GM23338 (cell line): ENCODE results near the gene CASQ1. TPM values are rescaled to one million over a fixed set of nuclear protein-coding genes. Genes with fewer than 3 reads are reported as not detected.

Experiments used
- ATAC-seq: fragments of 200-7000 bp; cut with Tn5 transposase; 3 replicates; pipeline ENCODE4 v1.9.1; 2020
- DNase-seq: peaks from one replicate; pipeline ENCODE4 v3.0.0-alpha.2; 2015; ENCODE audit warnings: low spot score
- H2AFZ ChIP-seq: fragments of 200-600 bp; sonication (generic); 2 replicates; pipeline ENCODE4 v1.8.0; 2016; ENCODE audit warnings: antibody characterized with exemption, mild to moderate bottlenecking, moderate library complexity
- H3F3A ChIP-seq: fragments of 200-600 bp; sonication (generic); replicated peaks from 2 replicates; pipeline ENCODE4 v1.8.0; 2017; ENCODE audit warnings: antibody characterized with exemption, mixed run types, low read depth
- H3K27ac ChIP-seq: fragments of 200-600 bp; sonication (generic); 2 replicates; pipeline ENCODE4 v1.6.1; 2016; ENCODE audit warnings: low read depth
- H3K27me3 ChIP-seq: fragments of 200-600 bp; sonication (generic); 2 replicates; pipeline ENCODE4 v1.8.0; 2016; ENCODE audit warnings: mild to moderate bottlenecking, mixed run types, moderate library complexity; ENCODE audit not compliant: insufficient read depth
- H3K36me3 ChIP-seq: fragments of 200-600 bp; sonication (generic); 2 replicates; pipeline ENCODE4 v1.8.0; 2016; ENCODE audit warnings: mild to moderate bottlenecking; ENCODE audit not compliant: insufficient read depth
- H3K4me1 ChIP-seq: fragments of 200-600 bp; sonication (generic); 2 replicates; pipeline ENCODE4 v1.8.0; 2016; ENCODE audit warnings: mild to moderate bottlenecking, moderate library complexity; ENCODE audit not compliant: insufficient read depth
- H3K4me2 ChIP-seq: fragments of 200-600 bp; sonication (generic); 2 replicates; pipeline ENCODE4 v1.7.1; 2017; ENCODE audit warnings: mixed run types
- H3K4me3 ChIP-seq: fragments of 200-600 bp; sonication (generic); 2 replicates; pipeline ENCODE4 v1.6.1; 2016; ENCODE audit warnings: mixed run types
- H3K79me2 ChIP-seq: fragments of 200-600 bp; sonication (generic); replicated peaks from 2 replicates; pipeline ENCODE4 v1.8.0; 2017; ENCODE audit warnings: mild to moderate bottlenecking; ENCODE audit not compliant: insufficient read depth
- H3K9me2 ChIP-seq: fragments of 200-600 bp; sonication (generic); 2 replicates; pipeline ENCODE4 v1.8.0; 2017; ENCODE audit not compliant: insufficient read depth
- H4K20me1 ChIP-seq: fragments of 200-600 bp; sonication (generic); replicated peaks from 2 replicates; pipeline ENCODE4 v1.8.0; 2017; ENCODE audit warnings: mild to moderate bottlenecking; ENCODE audit not compliant: insufficient read depth
- H3K27ac Mint-ChIP-seq: 2 replicates; pipeline ENCODE4 v1.8.0; 2020; ENCODE audit warnings: inconsistent platforms, mild to moderate bottlenecking, moderate library complexity, mixed read lengths
- H3K27me3 Mint-ChIP-seq: 3 replicates; pipeline ENCODE4 v1.8.0; 2022; ENCODE audit warnings: low read depth, mild to moderate bottlenecking, moderate library complexity, mixed read lengths, inconsistent platforms; ENCODE audit not compliant: insufficient read depth, poor library complexity
- H3K36me3 Mint-ChIP-seq: 3 replicates; pipeline ENCODE4 v1.8.0; 2021; ENCODE audit warnings: low read depth, mild to moderate bottlenecking, inconsistent platforms, moderate library complexity, mixed read lengths
- H3K4me1 Mint-ChIP-seq: 3 replicates; pipeline ENCODE4 v1.8.0; 2020; ENCODE audit warnings: mild to moderate bottlenecking, inconsistent platforms, mixed read lengths
- H3K4me3 Mint-ChIP-seq: 3 replicates; pipeline ENCODE4 v1.8.0; 2021; ENCODE audit warnings: moderate library complexity, mild to moderate bottlenecking, inconsistent platforms, mixed read lengths
- H3K9me3 Mint-ChIP-seq: 3 replicates; pipeline ENCODE4 v1.8.0; 2020; ENCODE audit warnings: moderate library complexity, mild to moderate bottlenecking, inconsistent platforms, mixed read lengths
- CREB1 ChIP-seq: fragments of 250-450 bp; sonication (Bioruptor Pico); IDR thresholded peaks from 2 replicates; pipeline ENCODE4 v1.5.0; 2020; ENCODE audit warnings: low read depth, mild to moderate bottlenecking, moderate library complexity
- EZH2 ChIP-seq: fragments of 200-600 bp; sonication (generic); IDR thresholded peaks from one replicate; pipeline ENCODE4 v1.8.0; 2017; ENCODE audit warnings: antibody characterized with exemption, mild to moderate bottlenecking, low read depth; ENCODE audit not compliant: unreplicated experiment
- EZH2phosphoT487 ChIP-seq: fragments of 200-600 bp; sonication (generic); IDR thresholded peaks from one replicate; pipeline ENCODE4 v1.8.1; 2018; ENCODE audit warnings: antibody characterized with exemption; ENCODE audit not compliant: unreplicated experiment
- JUNB ChIP-seq: IDR thresholded peaks from one replicate; pipeline ENCODE4 v1.6.1; 2016; ENCODE audit warnings: antibody characterized with exemption; ENCODE audit not compliant: unreplicated experiment
- NANOG ChIP-seq: IDR thresholded peaks from 2 replicates; pipeline ENCODE4 v1.6.1; 2016; ENCODE audit warnings: antibody characterized with exemption, borderline replicate concordance
- POLR2AphosphoS5 ChIP-seq: IDR thresholded peaks from 2 replicates; pipeline ENCODE4 v1.6.1; 2016; ENCODE audit warnings: antibody characterized with exemption, low read depth
- STAT1 ChIP-seq: IDR thresholded peaks from one replicate; pipeline ENCODE4 v1.6.1; 2016; ENCODE audit warnings: antibody characterized with exemption; ENCODE audit not compliant: unreplicated experiment
- ZNF114 ChIP-seq: fragments of 250-450 bp; sonication (Bioruptor Pico); IDR thresholded peaks from 2 replicates; pipeline ENCODE4 v1.5.0; 2020; ENCODE audit warnings: mild to moderate bottlenecking, moderate library complexity
- ZNF331 ChIP-seq: fragments of 250-450 bp; sonication (Bioruptor Pico); IDR thresholded peaks from 2 replicates; pipeline ENCODE4 v1.5.0; 2020; ENCODE audit warnings: low read depth, mild to moderate bottlenecking, moderate library complexity
- polyA plus RNA-seq: library from polyadenylated mRNA; unstranded; fragments of >200 nt; fragmentation: Nextera tagmentation; extraction: Ambion mirVana; gene quantifications from 2 replicates; pipeline ENCODE4 v1.2.1, GENCODE V29; 2016
- total RNA-seq: library from RNA; depleted of rRNA; stranded (reverse); fragments of >200 nt; shearing (Covaris generic); gene quantifications from 2 replicates; pipeline ENCODE4 v1.2.3, GENCODE V29; 2014
- TF ChIP-seq, protein P1 (sequence below): IDR thresholded peaks from one replicate; pipeline ENCODE4 v1.6.1; 2018; ENCODE audit warnings: antibody characterized with exemption; ENCODE audit not compliant: unreplicated experiment
- TF ChIP-seq, protein P2 (sequence below): fragments of 250-450 bp; sonication (Bioruptor Pico); IDR thresholded peaks from 2 replicates; pipeline ENCODE4 v1.5.0; 2020; ENCODE audit warnings: mild to moderate bottlenecking, moderate library complexity
- TF ChIP-seq, protein P3 (sequence below), 2 experiments: fragments of 200-600 bp in 1 of 2; sonication (generic) in 1 of 2; conservative IDR thresholded peaks; 2 replicates each; pipeline versions ENCODE4 v1.5.1 to v1.6.1; 2016 to 2017; ENCODE audit warnings: antibody characterized with exemption in 2 of 2, low read depth in 2 of 2, mild to moderate bottlenecking in 2 of 2, moderate library complexity in 1 of 2
- TF ChIP-seq, protein P4 (sequence below): IDR thresholded peaks from 2 replicates; pipeline ENCODE4 v1.6.1; 2016; ENCODE audit warnings: antibody characterized with exemption

CASQ1 gene
- total and polyA plus RNA-seq, 2 experiments from 2014 or later, result 1.1 to 2.8 TPM

DNA sequence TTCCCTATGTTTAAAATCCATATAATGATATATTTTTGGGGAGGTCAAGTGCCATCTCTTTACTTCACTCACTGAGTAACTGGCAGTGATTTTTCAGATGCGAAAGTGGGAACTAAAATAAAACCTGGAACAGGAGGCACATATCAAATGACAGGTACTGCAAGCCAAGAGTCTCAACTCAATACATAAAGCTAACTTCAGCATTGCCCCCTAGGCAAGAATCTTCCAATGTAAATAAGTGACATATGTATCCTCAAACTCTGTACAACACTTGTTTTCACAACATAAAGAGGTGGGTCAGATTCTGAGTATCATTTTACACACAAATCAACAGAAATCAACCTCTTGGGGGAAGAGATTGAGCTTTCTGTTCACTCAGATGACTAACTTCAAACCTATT, 53.8 kb downstream of the CASQ1 start:
- ATAC-seq (no peak), DNase-seq (no peak)
- peaks cover 7% of the 10 kb centered on the region; the same call in 2 of the 3 replicates for H3K4me1 Mint-ChIP-seq
- peaks cover 5% of the 10 kb centered on the region; the same call in 1 of the 2 replicates for H3K4me1 ChIP-seq
- 0 out of 2 replicates have a peak, but pooled peaks cover 3% of the 10 kb centered on the region for H3F3A ChIP-seq
- no peak overlapping the region for H2AFZ ChIP-seq
- TF ChIP-seq CREB1 (CRISPR knock-in tag), result no peak
- no peak for TF ChIP-seq ZNF114 (CRISPR knock-in tag)
- TF ChIP-seq EZH2phosphoT487, result no peak
- TF ChIP-seq, protein P1, sequence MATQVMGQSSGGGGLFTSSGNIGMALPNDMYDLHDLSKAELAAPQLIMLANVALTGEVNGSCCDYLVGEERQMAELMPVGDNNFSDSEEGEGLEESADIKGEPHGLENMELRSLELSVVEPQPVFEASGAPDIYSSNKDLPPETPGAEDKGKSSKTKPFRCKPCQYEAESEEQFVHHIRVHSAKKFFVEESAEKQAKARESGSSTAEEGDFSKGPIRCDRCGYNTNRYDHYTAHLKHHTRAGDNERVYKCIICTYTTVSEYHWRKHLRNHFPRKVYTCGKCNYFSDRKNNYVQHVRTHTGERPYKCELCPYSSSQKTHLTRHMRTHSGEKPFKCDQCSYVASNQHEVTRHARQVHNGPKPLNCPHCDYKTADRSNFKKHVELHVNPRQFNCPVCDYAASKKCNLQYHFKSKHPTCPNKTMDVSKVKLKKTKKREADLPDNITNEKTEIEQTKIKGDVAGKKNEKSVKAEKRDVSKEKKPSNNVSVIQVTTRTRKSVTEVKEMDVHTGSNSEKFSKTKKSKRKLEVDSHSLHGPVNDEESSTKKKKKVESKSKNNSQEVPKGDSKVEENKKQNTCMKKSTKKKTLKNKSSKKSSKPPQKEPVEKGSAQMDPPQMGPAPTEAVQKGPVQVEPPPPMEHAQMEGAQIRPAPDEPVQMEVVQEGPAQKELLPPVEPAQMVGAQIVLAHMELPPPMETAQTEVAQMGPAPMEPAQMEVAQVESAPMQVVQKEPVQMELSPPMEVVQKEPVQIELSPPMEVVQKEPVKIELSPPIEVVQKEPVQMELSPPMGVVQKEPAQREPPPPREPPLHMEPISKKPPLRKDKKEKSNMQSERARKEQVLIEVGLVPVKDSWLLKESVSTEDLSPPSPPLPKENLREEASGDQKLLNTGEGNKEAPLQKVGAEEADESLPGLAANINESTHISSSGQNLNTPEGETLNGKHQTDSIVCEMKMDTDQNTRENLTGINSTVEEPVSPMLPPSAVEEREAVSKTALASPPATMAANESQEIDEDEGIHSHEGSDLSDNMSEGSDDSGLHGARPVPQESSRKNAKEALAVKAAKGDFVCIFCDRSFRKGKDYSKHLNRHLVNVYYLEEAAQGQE, result no peak
- no peak for TF ChIP-seq ZNF331 (CRISPR knock-in tag)
- no peak for TF ChIP-seq NANOG
- TF ChIP-seq, protein P2, sequence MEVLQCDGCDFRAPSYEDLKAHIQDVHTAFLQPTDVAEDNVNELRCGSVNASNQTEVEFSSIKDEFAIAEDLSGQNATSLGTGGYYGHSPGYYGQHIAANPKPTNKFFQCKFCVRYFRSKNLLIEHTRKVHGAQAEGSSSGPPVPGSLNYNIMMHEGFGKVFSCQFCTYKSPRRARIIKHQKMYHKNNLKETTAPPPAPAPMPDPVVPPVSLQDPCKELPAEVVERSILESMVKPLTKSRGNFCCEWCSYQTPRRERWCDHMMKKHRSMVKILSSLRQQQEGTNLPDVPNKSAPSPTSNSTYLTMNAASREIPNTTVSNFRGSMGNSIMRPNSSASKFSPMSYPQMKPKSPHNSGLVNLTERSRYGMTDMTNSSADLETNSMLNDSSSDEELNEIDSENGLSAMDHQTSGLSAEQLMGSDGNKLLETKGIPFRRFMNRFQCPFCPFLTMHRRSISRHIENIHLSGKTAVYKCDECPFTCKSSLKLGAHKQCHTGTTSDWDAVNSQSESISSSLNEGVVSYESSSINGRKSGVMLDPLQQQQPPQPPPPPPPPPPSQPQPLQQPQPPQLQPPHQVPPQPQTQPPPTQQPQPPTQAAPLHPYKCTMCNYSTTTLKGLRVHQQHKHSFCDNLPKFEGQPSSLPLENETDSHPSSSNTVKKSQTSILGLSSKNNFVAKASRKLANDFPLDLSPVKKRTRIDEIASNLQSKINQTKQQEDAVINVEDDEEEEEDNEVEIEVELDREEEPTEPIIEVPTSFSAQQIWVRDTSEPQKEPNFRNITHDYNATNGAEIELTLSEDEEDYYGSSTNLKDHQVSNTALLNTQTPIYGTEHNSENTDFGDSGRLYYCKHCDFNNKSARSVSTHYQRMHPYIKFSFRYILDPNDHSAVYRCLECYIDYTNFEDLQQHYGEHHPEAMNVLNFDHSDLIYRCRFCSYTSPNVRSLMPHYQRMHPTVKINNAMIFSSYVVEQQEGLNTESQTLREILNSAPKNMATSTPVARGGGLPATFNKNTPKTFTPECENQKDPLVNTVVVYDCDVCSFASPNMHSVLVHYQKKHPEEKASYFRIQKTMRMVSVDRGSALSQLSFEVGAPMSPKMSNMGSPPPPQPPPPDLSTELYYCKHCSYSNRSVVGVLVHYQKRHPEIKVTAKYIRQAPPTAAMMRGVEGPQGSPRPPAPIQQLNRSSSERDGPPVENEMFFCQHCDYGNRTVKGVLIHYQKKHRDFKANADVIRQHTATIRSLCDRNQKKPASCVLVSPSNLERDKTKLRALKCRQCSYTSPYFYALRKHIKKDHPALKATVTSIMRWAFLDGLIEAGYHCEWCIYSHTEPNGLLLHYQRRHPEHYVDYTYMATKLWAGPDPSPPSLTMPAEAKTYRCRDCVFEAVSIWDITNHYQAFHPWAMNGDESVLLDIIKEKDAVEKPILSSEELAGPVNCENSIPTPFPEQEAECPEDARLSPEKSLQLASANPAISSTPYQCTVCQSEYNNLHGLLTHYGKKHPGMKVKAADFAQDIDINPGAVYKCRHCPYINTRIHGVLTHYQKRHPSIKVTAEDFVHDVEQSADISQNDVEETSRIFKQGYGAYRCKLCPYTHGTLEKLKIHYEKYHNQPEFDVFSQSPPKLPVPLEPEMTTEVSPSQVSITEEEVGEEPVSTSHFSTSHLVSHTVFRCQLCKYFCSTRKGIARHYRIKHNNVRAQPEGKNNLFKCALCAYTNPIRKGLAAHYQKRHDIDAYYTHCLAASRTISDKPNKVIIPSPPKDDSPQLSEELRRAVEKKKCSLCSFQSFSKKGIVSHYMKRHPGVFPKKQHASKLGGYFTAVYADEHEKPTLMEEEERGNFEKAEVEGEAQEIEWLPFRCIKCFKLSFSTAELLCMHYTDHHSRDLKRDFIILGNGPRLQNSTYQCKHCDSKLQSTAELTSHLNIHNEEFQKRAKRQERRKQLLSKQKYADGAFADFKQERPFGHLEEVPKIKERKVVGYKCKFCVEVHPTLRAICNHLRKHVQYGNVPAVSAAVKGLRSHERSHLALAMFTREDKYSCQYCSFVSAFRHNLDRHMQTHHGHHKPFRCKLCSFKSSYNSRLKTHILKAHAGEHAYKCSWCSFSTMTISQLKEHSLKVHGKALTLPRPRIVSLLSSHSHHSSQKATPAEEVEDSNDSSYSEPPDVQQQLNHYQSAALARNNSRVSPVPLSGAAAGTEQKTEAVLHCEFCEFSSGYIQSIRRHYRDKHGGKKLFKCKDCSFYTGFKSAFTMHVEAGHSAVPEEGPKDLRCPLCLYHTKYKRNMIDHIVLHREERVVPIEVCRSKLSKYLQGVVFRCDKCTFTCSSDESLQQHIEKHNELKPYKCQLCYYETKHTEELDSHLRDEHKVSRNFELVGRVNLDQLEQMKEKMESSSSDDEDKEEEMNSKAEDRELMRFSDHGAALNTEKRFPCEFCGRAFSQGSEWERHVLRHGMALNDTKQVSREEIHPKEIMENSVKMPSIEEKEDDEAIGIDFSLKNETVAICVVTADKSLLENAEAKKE, result no peak
- no peak for TF ChIP-seq POLR2AphosphoS5
- TF ChIP-seq EZH2, result no peak
- TF ChIP-seq, protein P3, sequence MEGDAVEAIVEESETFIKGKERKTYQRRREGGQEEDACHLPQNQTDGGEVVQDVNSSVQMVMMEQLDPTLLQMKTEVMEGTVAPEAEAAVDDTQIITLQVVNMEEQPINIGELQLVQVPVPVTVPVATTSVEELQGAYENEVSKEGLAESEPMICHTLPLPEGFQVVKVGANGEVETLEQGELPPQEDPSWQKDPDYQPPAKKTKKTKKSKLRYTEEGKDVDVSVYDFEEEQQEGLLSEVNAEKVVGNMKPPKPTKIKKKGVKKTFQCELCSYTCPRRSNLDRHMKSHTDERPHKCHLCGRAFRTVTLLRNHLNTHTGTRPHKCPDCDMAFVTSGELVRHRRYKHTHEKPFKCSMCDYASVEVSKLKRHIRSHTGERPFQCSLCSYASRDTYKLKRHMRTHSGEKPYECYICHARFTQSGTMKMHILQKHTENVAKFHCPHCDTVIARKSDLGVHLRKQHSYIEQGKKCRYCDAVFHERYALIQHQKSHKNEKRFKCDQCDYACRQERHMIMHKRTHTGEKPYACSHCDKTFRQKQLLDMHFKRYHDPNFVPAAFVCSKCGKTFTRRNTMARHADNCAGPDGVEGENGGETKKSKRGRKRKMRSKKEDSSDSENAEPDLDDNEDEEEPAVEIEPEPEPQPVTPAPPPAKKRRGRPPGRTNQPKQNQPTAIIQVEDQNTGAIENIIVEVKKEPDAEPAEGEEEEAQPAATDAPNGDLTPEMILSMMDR (conservative IDR thresholded peaks at IDR 0.05; ENCODE audit: low read depth in 2 of 2), result no peak
- TF ChIP-seq STAT1, result no peak
- TF ChIP-seq, protein P4, sequence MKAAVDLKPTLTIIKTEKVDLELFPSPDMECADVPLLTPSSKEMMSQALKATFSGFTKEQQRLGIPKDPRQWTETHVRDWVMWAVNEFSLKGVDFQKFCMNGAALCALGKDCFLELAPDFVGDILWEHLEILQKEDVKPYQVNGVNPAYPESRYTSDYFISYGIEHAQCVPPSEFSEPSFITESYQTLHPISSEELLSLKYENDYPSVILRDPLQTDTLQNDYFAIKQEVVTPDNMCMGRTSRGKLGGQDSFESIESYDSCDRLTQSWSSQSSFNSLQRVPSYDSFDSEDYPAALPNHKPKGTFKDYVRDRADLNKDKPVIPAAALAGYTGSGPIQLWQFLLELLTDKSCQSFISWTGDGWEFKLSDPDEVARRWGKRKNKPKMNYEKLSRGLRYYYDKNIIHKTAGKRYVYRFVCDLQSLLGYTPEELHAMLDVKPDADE, result no peak
- TF ChIP-seq JUNB, result no peak
- H3K36me3 Mint-ChIP-seq, result peaks cover 30% of the 10 kb centered on the region
- no peak overlapping the region for H3K4me2 ChIP-seq
- H3K9me2 ChIP-seq, result no peaks in the 10 kb centered on the region
- H3K27me3 ChIP-seq, result no peaks in the 10 kb centered on the region
- H3K27ac ChIP-seq, result peak overlapping the region; percentile 56
- peaks cover 36% of the 10 kb centered on the region for H4K20me1 ChIP-seq
- H3K4me3 Mint-ChIP-seq, result no peak overlapping the region
- H3K27me3 Mint-ChIP-seq, result peaks cover 2% of the 10 kb centered on the region
- H3K4me3 ChIP-seq, result no peak overlapping the region
- no peak overlapping the region for H3K27ac Mint-ChIP-seq
- H3K9me3 Mint-ChIP-seq, result no peaks in the 10 kb centered on the region
- peaks cover 20% of the 10 kb centered on the region for H3K36me3 ChIP-seq
- peaks cover 71% of the 10 kb centered on the region for H3K79me2 ChIP-seq
